IgD-negative memory B cell (primary cell): ENCODE data around the gene ASB11. TPM values are rescaled to one million over a fixed set of nuclear protein-coding genes. Genes with fewer than 3 reads are reported as not detected.
"Not testable (repeated sequence)": the region's sequence is repeated elsewhere in the genome, so short reads cannot be mapped to it uniquely, and the experiment has no call there.

Experiments used
- H3K27ac Mint-ChIP-seq, 3 donors: one replicate each; pipeline ENCODE4 v1.8.0; 2020 to 2022; ENCODE audit warnings: mild to moderate bottlenecking in 3 of 3, mixed read lengths in 3 of 3, moderate library complexity in 1 of 3
- H3K27me3 Mint-ChIP-seq: one replicate; pipeline ENCODE4 v1.8.0; 2021; ENCODE audit warnings: mixed read lengths
- H3K36me3 Mint-ChIP-seq: one replicate; pipeline ENCODE4 v1.8.0; 2020; ENCODE audit warnings: mild to moderate bottlenecking, mixed read lengths
- H3K4me1 Mint-ChIP-seq, 3 donors: one replicate each; pipeline ENCODE4 v1.8.0; 2020 to 2022; ENCODE audit warnings: mixed read lengths in 3 of 3, mild to moderate bottlenecking in 1 of 3
- H3K4me3 Mint-ChIP-seq, 4 donors: one replicate each; pipeline ENCODE4 v1.8.0; 2020 to 2022; ENCODE audit warnings: mild to moderate bottlenecking in 4 of 4, mixed read lengths in 4 of 4, moderate library complexity in 3 of 4
- H3K9me3 Mint-ChIP-seq, 3 donors: one replicate each; pipeline ENCODE4 v1.8.0; 2020 to 2021; ENCODE audit warnings: mixed read lengths in 3 of 3, mild to moderate bottlenecking in 1 of 3
- polyA plus RNA-seq: library from polyadenylated mRNA; unstranded; fragments of 300-500 nt; fragmentation: Illumina TruSeq; gene quantifications from one replicate; pipeline ENCODE4 v1.2.3, GENCODE V29; 2021

The ASB11 gene
- polyA plus RNA-seq, 1 donor from 2014 or later = not detected

GRCh38 chrX:15274946-15275345 lies 40.5 kb downstream of the ASB11 start:
- Mint-ChIP-seq H3K4me1 (no peaks in the 10 kb centered on the region), H3K27me3 (peaks cover under 1% of the 10 kb centered on the region), H3K27ac (no peak overlapping the region), H3K4me3 (no peak overlapping the region), H3K36me3 (no peaks in the 10 kb centered on the region), H3K9me3 (no peaks in the 10 kb centered on the region)

DNA sequence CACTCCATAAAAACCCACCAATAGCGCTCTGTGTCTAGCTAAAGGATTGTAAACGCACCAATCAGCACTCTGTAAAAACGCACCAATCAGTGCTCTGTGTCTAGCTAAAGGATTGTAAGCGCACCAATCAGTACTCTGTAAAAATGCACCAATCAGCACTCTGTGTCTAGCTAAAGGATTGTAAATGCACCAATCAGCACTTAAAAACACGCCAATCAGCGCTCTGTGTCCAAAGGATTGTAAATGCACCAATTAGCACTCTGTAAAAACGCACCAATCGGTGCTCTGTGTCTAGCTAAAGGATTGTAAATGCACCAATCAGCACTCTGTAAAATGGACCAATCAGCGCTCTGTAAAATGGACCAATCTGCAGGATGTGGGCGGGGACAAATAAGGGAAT lies 42.2 kb downstream of the ASB11 start:
- not testable (repeated sequence) for H3K36me3 Mint-ChIP-seq, H3K4me3 Mint-ChIP-seq, H3K27me3 Mint-ChIP-seq, H3K27ac Mint-ChIP-seq, H3K4me1 Mint-ChIP-seq, H3K9me3 Mint-ChIP-seq

- no peaks in the 10 kb centered on the region for H3K9me3 Mint-ChIP-seq
- no peak overlapping the region for H3K27ac Mint-ChIP-seq
- peaks cover 4% of the 10 kb centered on the region for H3K27me3 Mint-ChIP-seq
- H3K4me1 Mint-ChIP-seq = peaks cover 0 to 3% (median 0%) of the 10 kb centered on the region in 3 donors
- no peak overlapping the region for H3K4me3 Mint-ChIP-seq
- no peaks in the 10 kb centered on the region for H3K36me3 Mint-ChIP-seq
Measured at GRCh38 chrX:15271757-15272156, 43.7 kb downstream of the ASB11 start.

GRCh38 chrX:15269618-15270521 lies 45.6 kb downstream of the ASB11 start, which contains the start of gene ASB9:
Gene ASB9, minus strand, starts transcription at chrX:15270083. Its CDS starts 209 bp downstream, at chrX:15269874.
- no peaks in the 10 kb centered on the region for H3K9me3 Mint-ChIP-seq
- H3K36me3 Mint-ChIP-seq = no peaks in the 10 kb centered on the region
- H3K4me1 Mint-ChIP-seq = peaks cover 0 to 3% (median 0%) of the 10 kb centered on the region in 3 donors
- H3K27ac Mint-ChIP-seq = no peak within 1 kb of the TSS
- peaks cover 4% of the 10 kb centered on the region for H3K27me3 Mint-ChIP-seq
- H3K4me3 Mint-ChIP-seq = peak within 1 kb of the TSS in 2 of 4 donors; percentile 28 to 65

DNA sequence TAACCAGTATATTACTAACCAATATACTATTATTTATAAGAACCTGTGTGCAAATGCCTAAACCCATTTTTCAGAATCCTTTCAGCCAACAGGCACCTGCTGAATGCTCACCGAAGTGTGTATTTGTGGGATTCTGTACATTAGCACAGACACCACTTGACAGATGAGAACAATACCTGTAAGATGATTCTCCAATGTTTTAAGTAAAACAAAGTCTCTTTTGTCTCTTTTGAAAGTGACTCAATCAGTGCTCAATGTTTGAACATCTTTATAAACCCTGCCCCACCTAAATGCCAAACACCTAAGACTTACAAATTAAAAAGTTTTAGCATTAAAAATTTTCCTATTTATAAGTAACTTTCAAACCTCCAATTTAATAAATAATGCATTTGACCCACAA lies 46.3 kb downstream of the ASB11 start:
- Mint-ChIP-seq H3K27me3 (peaks cover 4% of the 10 kb centered on the region), H3K27ac (no peak overlapping the region), H3K4me3 (no peak overlapping the region)

GRCh38 chrX:15254852-15255251 lies 60.6 kb downstream of the ASB11 start:
- Mint-ChIP-seq H3K36me3 (no peaks in the 10 kb centered on the region), H3K27ac (no peak overlapping the region), H3K9me3 (no peaks in the 10 kb centered on the region), H3K27me3 (peaks cover 2% of the 10 kb centered on the region), H3K4me3 (no peak overlapping the region), H3K4me1 (no peaks in the 10 kb centered on the region)

More for the DNA sequence above, 46.3 kb downstream of the ASB11 start:
- Mint-ChIP-seq H3K4me1 (peaks cover 0 to 3% (median 0%) of the 10 kb centered on the region in 3 donors), H3K9me3 (no peaks in the 10 kb centered on the region), H3K36me3 (no peaks in the 10 kb centered on the region)

GRCh38 chrX:15245896-15246295 lies 69.5 kb downstream of the ASB11 start:
- Mint-ChIP-seq H3K27me3 (peaks cover 3% of the 10 kb centered on the region), H3K4me3 (no peak overlapping the region), H3K36me3 (no peaks in the 10 kb centered on the region), H3K27ac (no peak overlapping the region), H3K9me3 (peaks cover 0 to 1% (median 0%) of the 10 kb centered on the region in 3 donors), H3K4me1 (no peaks in the 10 kb centered on the region)

GRCh38 chrX:15244421-15244820 lies 71.0 kb downstream of the ASB11 start:
- no peaks in the 10 kb centered on the region for H3K36me3 Mint-ChIP-seq
- H3K4me3 Mint-ChIP-seq = no peak overlapping the region
- H3K4me1 Mint-ChIP-seq = no peaks in the 10 kb centered on the region
- no peak overlapping the region for H3K27ac Mint-ChIP-seq
- H3K27me3 Mint-ChIP-seq = peaks cover 3% of the 10 kb centered on the region
- peaks cover 0 to 1% (median 0%) of the 10 kb centered on the region in 3 donors for H3K9me3 Mint-ChIP-seq

- Mint-ChIP-seq H3K4me1 (no peaks in the 10 kb centered on the region), H3K27ac (no peak overlapping the region)
Measured at GRCh38 chrX:15242899-15243555, 72.4 kb downstream of the ASB11 start.

DNA sequence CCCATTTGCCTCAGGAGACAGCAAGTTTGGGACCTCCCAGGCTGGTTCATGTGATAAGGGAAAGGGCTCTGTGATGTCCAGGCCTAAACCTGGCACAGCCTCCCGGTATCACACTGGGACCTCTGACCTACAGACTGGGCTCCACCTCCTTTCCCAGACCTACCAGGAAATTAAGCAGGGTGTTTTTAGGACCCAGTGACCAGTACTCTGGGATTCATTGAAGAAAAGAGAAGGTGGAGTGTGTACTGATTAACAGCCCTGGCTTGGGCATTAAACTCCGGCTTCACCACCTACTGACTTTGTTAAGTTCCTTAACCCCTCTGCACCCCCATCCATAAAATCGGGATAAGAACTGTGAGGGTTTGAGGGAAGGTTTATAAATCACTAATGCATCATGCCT lies 74.1 kb downstream of the ASB11 start:
- no peak overlapping the region for H3K27ac Mint-ChIP-seq

More at GRCh38 chrX:15242899-15243555, 72.4 kb downstream of the ASB11 start:
- H3K9me3 Mint-ChIP-seq = peaks cover 0 to 1% (median 0%) of the 10 kb centered on the region in 3 donors
- H3K4me3 Mint-ChIP-seq = no peak overlapping the region
- no peaks in the 10 kb centered on the region for H3K36me3 Mint-ChIP-seq
- peaks cover 3% of the 10 kb centered on the region for H3K27me3 Mint-ChIP-seq

GRCh38 chrX:15240414-15240813 lies 75.0 kb downstream of the ASB11 start:
- H3K27ac Mint-ChIP-seq = no peak overlapping the region
- H3K9me3 Mint-ChIP-seq = peaks cover 0 to 1% (median 0%) of the 10 kb centered on the region in 3 donors
- peaks cover 3% of the 10 kb centered on the region for H3K27me3 Mint-ChIP-seq
- H3K4me3 Mint-ChIP-seq = no peak overlapping the region
- no peaks in the 10 kb centered on the region for H3K36me3 Mint-ChIP-seq
- no peaks in the 10 kb centered on the region for H3K4me1 Mint-ChIP-seq

More for the DNA sequence above, 74.1 kb downstream of the ASB11 start:
- Mint-ChIP-seq H3K36me3 (no peaks in the 10 kb centered on the region), H3K4me3 (no peak overlapping the region), H3K9me3 (peaks cover 0 to 1% (median 0%) of the 10 kb centered on the region in 3 donors), H3K27me3 (peaks cover 3% of the 10 kb centered on the region), H3K4me1 (no peaks in the 10 kb centered on the region)

GRCh38 chrX:15236146-15236545 lies 79.3 kb downstream of the ASB11 start:
- no peak overlapping the region for H3K27ac Mint-ChIP-seq
- peaks cover 5% of the 10 kb centered on the region for H3K27me3 Mint-ChIP-seq
- peaks cover 0 to 2% (median 0%) of the 10 kb centered on the region in 3 donors for H3K9me3 Mint-ChIP-seq
- H3K36me3 Mint-ChIP-seq = no peaks in the 10 kb centered on the region
- H3K4me1 Mint-ChIP-seq = no peaks in the 10 kb centered on the region
- H3K4me3 Mint-ChIP-seq = no peak overlapping the region

GRCh38 chrX:15235001-15235400 lies 80.4 kb downstream of the ASB11 start:
- Mint-ChIP-seq H3K27me3 (peaks cover 5% of the 10 kb centered on the region), H3K4me1 (no peaks in the 10 kb centered on the region), H3K9me3 (peaks cover 0 to 2% (median 0%) of the 10 kb centered on the region in 3 donors), H3K27ac (no peak overlapping the region), H3K4me3 (no peak overlapping the region), H3K36me3 (no peaks in the 10 kb centered on the region)

- Mint-ChIP-seq H3K4me1 (no peaks in the 10 kb centered on the region), H3K27ac (no peak overlapping the region), H3K9me3 (peaks cover 0 to 2% (median 0%) of the 10 kb centered on the region in 3 donors), H3K27me3 (peaks cover 7% of the 10 kb centered on the region), H3K36me3 (no peaks in the 10 kb centered on the region), H3K4me3 (no peak overlapping the region)
Measured at GRCh38 chrX:15233416-15234015, 81.9 kb downstream of the ASB11 start.
